KMS-11 (cell line): ENCODE data around the gene NOCT.
"Not testable (repeated sequence)": the region's sequence is repeated elsewhere in the genome, so short reads cannot be mapped to it uniquely, and the experiment has no call there.

Source experiments
- H2AFZ ChIP-seq: fragments of 200-600 bp; sonication (generic); 2 replicates; pipeline ENCODE4 v1.6.1; 2016; ENCODE audit warnings: antibody characterized with exemption, mixed run types, low read depth
- H3K27ac ChIP-seq: fragments of 200-600 bp; sonication (generic); 2 replicates; pipeline ENCODE4 v1.6.1; 2016; ENCODE audit warnings: mild to moderate bottlenecking, mixed run types
- H3K27me3 ChIP-seq: fragments of 200-600 bp; sonication (generic); 2 replicates; pipeline ENCODE4 v1.6.1; 2017; ENCODE audit warnings: mild to moderate bottlenecking, low read depth, mixed run types, moderate library complexity; ENCODE audit not compliant: insufficient read depth
- H3K36me3 ChIP-seq: fragments of 200-600 bp; sonication (generic); 2 replicates; pipeline ENCODE4 v1.6.1; 2017; ENCODE audit warnings: mild to moderate bottlenecking, mixed run types; ENCODE audit not compliant: insufficient read depth
- H3K4me1 ChIP-seq: fragments of 200-600 bp; sonication (generic); 2 replicates; pipeline ENCODE4 v1.6.1; 2016; ENCODE audit warnings: mild to moderate bottlenecking, low read depth, mixed run types; ENCODE audit not compliant: poor library complexity, severe bottlenecking
- H3K4me2 ChIP-seq: fragments of 200-600 bp; sonication (generic); 2 replicates; pipeline ENCODE4 v1.7.0; 2016; ENCODE audit warnings: mild to moderate bottlenecking, mixed run types
- H3K4me3 ChIP-seq: fragments of 200-600 bp; sonication (generic); IDR thresholded peaks from 2 replicates; pipeline ENCODE4 v1.6.1; 2017; ENCODE audit warnings: low read depth, low read length, mixed read lengths; ENCODE audit not compliant: insufficient read depth
- H3K79me2 ChIP-seq: fragments of 200-600 bp; sonication (generic); 2 replicates; pipeline ENCODE4 v1.6.1; 2016; ENCODE audit warnings: low read depth, mixed run types; ENCODE audit not compliant: insufficient read depth
- H3K9ac ChIP-seq: fragments of 200-600 bp; sonication (generic); 2 replicates; pipeline ENCODE4 v1.6.1; 2016; ENCODE audit warnings: mild to moderate bottlenecking, mixed run types
- H4K20me1 ChIP-seq: fragments of 200-600 bp; sonication (generic); 2 replicates; pipeline ENCODE4 v1.6.1; 2016; ENCODE audit warnings: mild to moderate bottlenecking, mixed run types; ENCODE audit not compliant: insufficient read depth
- TF ChIP-seq, protein P1 (sequence below): fragments of 200-600 bp; sonication (generic); conservative IDR thresholded peaks from 2 replicates; pipeline ENCODE4 v1.6.1; 2017; ENCODE audit warnings: low read depth, mild to moderate bottlenecking, antibody characterized with exemption, low read length, moderate library complexity, mixed read lengths

The NOCT gene

DNA sequence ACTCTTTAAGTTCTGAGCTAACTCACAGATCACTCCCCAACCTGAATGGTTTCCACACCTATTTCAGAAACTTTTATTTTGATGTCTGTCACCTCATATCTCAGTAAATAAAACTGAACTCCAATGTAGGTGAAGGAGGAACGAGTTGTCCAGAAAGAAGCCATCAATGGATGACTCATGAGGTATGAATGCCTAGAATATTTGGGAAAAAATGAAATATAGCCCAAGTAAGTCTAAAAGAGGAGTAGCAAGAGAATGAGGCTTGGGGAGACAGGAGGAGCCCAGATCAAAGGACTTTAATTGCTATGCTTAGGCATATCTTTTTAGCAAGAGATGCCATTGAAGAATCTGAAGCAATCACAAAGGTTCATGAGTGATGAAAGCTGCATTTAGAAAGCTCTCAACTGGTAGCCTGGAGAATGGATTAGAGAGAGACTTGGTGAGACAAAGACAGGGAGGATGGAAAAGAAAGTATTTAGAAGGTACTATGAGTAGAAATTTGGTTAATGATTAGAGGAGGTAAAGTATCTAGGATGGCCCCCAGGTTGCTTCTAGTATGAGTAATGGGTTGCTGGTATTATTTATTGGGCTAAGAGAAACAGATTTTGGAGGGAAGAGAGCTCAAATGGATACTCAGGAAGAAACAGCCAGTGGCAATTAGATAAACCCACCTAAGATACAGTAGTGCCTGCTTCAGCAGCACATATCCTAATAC is 39.4 kb downstream of the NOCT start:
- Histone ChIP-seq H3K36me3 (peaks cover 9% of the 10 kb centered on the region; the same call in 1 of the 2 replicates), H3K4me3 (no peak overlapping the region), H3K4me1 (peaks cover 5% of the 10 kb centered on the region), H2AFZ (no peak overlapping the region), H3K4me2 (no peak overlapping the region), H3K79me2 (peaks cover 7% of the 10 kb centered on the region; the same call in 1 of the 2 replicates), H3K9ac (no peak overlapping the region), H3K27me3 (no peaks in the 10 kb centered on the region), H3K27ac (no peak overlapping the region), H4K20me1 (no peaks in the 10 kb centered on the region)
- TF ChIP-seq, protein P1, sequence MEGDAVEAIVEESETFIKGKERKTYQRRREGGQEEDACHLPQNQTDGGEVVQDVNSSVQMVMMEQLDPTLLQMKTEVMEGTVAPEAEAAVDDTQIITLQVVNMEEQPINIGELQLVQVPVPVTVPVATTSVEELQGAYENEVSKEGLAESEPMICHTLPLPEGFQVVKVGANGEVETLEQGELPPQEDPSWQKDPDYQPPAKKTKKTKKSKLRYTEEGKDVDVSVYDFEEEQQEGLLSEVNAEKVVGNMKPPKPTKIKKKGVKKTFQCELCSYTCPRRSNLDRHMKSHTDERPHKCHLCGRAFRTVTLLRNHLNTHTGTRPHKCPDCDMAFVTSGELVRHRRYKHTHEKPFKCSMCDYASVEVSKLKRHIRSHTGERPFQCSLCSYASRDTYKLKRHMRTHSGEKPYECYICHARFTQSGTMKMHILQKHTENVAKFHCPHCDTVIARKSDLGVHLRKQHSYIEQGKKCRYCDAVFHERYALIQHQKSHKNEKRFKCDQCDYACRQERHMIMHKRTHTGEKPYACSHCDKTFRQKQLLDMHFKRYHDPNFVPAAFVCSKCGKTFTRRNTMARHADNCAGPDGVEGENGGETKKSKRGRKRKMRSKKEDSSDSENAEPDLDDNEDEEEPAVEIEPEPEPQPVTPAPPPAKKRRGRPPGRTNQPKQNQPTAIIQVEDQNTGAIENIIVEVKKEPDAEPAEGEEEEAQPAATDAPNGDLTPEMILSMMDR = no peak

DNA sequence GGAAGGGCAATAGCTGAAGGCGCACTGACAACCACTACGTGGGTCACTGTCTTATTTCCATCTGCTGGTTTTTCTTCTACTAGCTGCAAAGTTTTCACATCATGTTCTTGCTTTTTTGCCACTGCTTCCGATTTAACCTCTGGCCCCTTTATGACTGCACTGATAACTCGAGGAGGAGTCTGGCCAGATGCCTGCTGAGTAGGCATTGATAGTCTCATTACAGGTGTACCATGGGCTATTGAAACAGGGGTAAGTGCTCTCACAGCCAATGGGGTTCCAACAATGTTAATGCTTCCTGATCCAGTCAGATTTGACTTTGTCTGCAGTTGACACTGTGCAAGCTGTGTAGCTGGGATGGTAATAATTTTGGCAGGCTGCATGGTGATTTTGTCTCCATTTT is 43.4 kb downstream of the NOCT start:
- not testable (repeated sequence) for H3K4me2 ChIP-seq, H3K79me2 ChIP-seq
- peaks cover 16% of the 10 kb centered on the region; the same call in 1 of the 2 replicates for H3K36me3 ChIP-seq

GRCh38 chr4:139060591-139060990 is 45.0 kb downstream of the NOCT start:
- Histone ChIP-seq H3K36me3 (peaks cover 16% of the 10 kb centered on the region; the same call in 1 of the 2 replicates), H3K4me3 (no peak overlapping the region), H3K27me3 (no peaks in the 10 kb centered on the region), H3K4me1 (peaks cover 5% of the 10 kb centered on the region), H3K79me2 (no peaks in the 10 kb centered on the region; the same call in 1 of the 2 replicates), H3K4me2 (no peak overlapping the region), H2AFZ (no peak overlapping the region), H3K27ac (no peak overlapping the region), H4K20me1 (no peaks in the 10 kb centered on the region), H3K9ac (no peak overlapping the region)
- TF ChIP-seq, protein P1 = no peak

More for the DNA sequence above, 43.4 kb downstream of the NOCT start:
- not testable (repeated sequence) for H3K9ac ChIP-seq, H3K4me3 ChIP-seq, H3K27me3 ChIP-seq, H3K27ac ChIP-seq, H2AFZ ChIP-seq, H3K4me1 ChIP-seq, H4K20me1 ChIP-seq

- Histone ChIP-seq H3K4me2 (no peak overlapping the region), H3K9ac (no peak overlapping the region), H2AFZ (no peak overlapping the region), H4K20me1 (peaks cover 17% of the 10 kb centered on the region; the same call in 1 of the 2 replicates), H3K27me3 (no peaks in the 10 kb centered on the region), H3K79me2 (peaks cover 89% of the 10 kb centered on the region), H3K36me3 (peaks cover 11% of the 10 kb centered on the region; the same call in 1 of the 2 replicates), H3K4me3 (no peak overlapping the region), H3K27ac (no peak overlapping the region), H3K4me1 (peaks cover 49% of the 10 kb centered on the region)
- TF ChIP-seq, protein P1 = no peak
These were observed 60.6 kb downstream of the NOCT start for GRCh38 chr4:139076016-139076744.
